Mesenchymal stem cell (in vitro differentiated cells and primary cell): ENCODE measurements around the gene IQSEC2.

Experiments
- DNase-seq: peaks from one replicate; pipeline ENCODE4 v3.0.0-alpha.2; 2013
- H2AFZ ChIP-seq: one replicate; pipeline ENCODE4 v1.6.1; 2013; ENCODE audit warnings: low read depth, mild to moderate bottlenecking, control low read depth, inconsistent platforms, low read length, moderate library complexity
- H2AK5ac ChIP-seq: 2 replicates; pipeline ENCODE4 v1.6.1; 2013; ENCODE audit warnings: low read length, moderate library complexity, mild to moderate bottlenecking, inconsistent platforms; ENCODE audit not compliant: severe bottlenecking
- H2BK120ac ChIP-seq: one replicate; pipeline ENCODE4 v1.6.1; 2013; ENCODE audit warnings: low read depth, mild to moderate bottlenecking, inconsistent platforms, low read length, moderate library complexity
- H2BK12ac ChIP-seq, 2 experiments: one replicate each; pipeline ENCODE4 v1.6.1; 2013; ENCODE audit warnings: inconsistent platforms in 2 of 2, low read length in 2 of 2, mild to moderate bottlenecking in 2 of 2, moderate library complexity in 2 of 2, control low read depth in 1 of 2
- H2BK15ac ChIP-seq: one replicate; pipeline ENCODE4 v1.6.1; 2013; ENCODE audit warnings: mild to moderate bottlenecking, low read depth, inconsistent platforms; ENCODE audit not compliant: poor library complexity, severe bottlenecking
- H2BK5ac ChIP-seq: 2 replicates; pipeline ENCODE4 v1.6.1; 2013; ENCODE audit warnings: low read depth, mild to moderate bottlenecking, low read length, control low read depth, inconsistent platforms; ENCODE audit not compliant: poor library complexity, severe bottlenecking
- H3K14ac ChIP-seq, 2 experiments: one replicate each; pipeline ENCODE4 v1.6.1; 2013; ENCODE audit warnings: inconsistent platforms in 2 of 2, low read length in 2 of 2, control low read depth in 1 of 2, mild to moderate bottlenecking in 1 of 2, moderate library complexity in 1 of 2
- H3K18ac ChIP-seq, 2 experiments: one replicate each; pipeline ENCODE4 v1.6.1; 2013; ENCODE audit warnings: inconsistent platforms in 2 of 2, low read length in 2 of 2, control low read depth in 1 of 2, low read depth in 1 of 2, mild to moderate bottlenecking in 1 of 2
- H3K23ac ChIP-seq, 2 experiments: one replicate each; pipeline ENCODE4 v1.6.1; 2013; ENCODE audit warnings: inconsistent platforms in 2 of 2, low read length in 2 of 2, mild to moderate bottlenecking in 2 of 2, moderate library complexity in 2 of 2, control low read depth in 1 of 2
- H3K27ac ChIP-seq: 2 replicates; pipeline ENCODE4 v1.5.1; 2013; ENCODE audit warnings: mild to moderate bottlenecking, moderate library complexity, low read length, control low read depth, inconsistent platforms; ENCODE audit not compliant: poor library complexity, severe bottlenecking
- H3K27me3 ChIP-seq, 2 experiments: 2 replicates each; pipeline versions ENCODE4 v1.6.1 to v1.7.0; 2013; ENCODE audit warnings: low read length in 2 of 2, mild to moderate bottlenecking in 2 of 2, moderate library complexity in 2 of 2, control low read depth in 1 of 2, inconsistent platforms in 1 of 2; ENCODE audit not compliant: control insufficient read depth in 1 of 2, insufficient read depth in 1 of 2
- H3K36me3 ChIP-seq, 2 experiments: 2 replicates each; pipeline versions ENCODE4 v1.6.1 to v1.7.0; 2013; ENCODE audit warnings: low read length in 2 of 2, control low read depth in 1 of 2, inconsistent platforms in 1 of 2, low read depth in 1 of 2, mild to moderate bottlenecking in 1 of 2; ENCODE audit not compliant: insufficient read depth in 2 of 2, control insufficient read depth in 1 of 2
- H3K4ac ChIP-seq, 2 experiments: one replicate each; pipeline ENCODE4 v1.6.1; 2013; ENCODE audit warnings: inconsistent platforms in 2 of 2, low read length in 2 of 2, mild to moderate bottlenecking in 2 of 2, moderate library complexity in 2 of 2, control low read depth in 1 of 2, low read depth in 1 of 2
- H3K4me1 ChIP-seq: 2 replicates; pipeline ENCODE4 v1.6.1; 2013; ENCODE audit warnings: low read depth, low read length, control low read depth; ENCODE audit not compliant: control insufficient read depth, insufficient read depth
- H3K4me2 ChIP-seq: 2 replicates; pipeline ENCODE4 v1.6.1; 2013; ENCODE audit warnings: low read length, mild to moderate bottlenecking, inconsistent platforms; ENCODE audit not compliant: poor library complexity, severe bottlenecking
- H3K4me3 ChIP-seq, 2 experiments: 2 replicates each; pipeline versions ENCODE4 v1.5.1 to v1.7.0; 2013; ENCODE audit warnings: low read length in 2 of 2, mild to moderate bottlenecking in 2 of 2, control low read depth in 1 of 2, low read depth in 1 of 2; ENCODE audit not compliant: insufficient read depth in 1 of 2
- H3K79me1 ChIP-seq: replicated peaks from 2 replicates; pipeline ENCODE4 v1.6.1; 2013; ENCODE audit warnings: mild to moderate bottlenecking, control low read depth, low read length, inconsistent platforms; ENCODE audit not compliant: poor library complexity, severe bottlenecking
- H3K9ac ChIP-seq: 2 replicates; pipeline ENCODE4 v1.7.0; 2013; ENCODE audit warnings: mild to moderate bottlenecking, low read length, moderate library complexity
- H3K9me3 ChIP-seq: 2 replicates; pipeline ENCODE4 v1.7.0; 2013; ENCODE audit warnings: mild to moderate bottlenecking, low read length; ENCODE audit not compliant: control insufficient read depth
- H4K8ac ChIP-seq: one replicate; pipeline ENCODE4 v1.6.1; 2013; ENCODE audit warnings: inconsistent platforms, mild to moderate bottlenecking, low read length, moderate library complexity
- H4K91ac ChIP-seq: one replicate; pipeline ENCODE4 v1.6.1; 2013; ENCODE audit warnings: mild to moderate bottlenecking, low read length, inconsistent platforms
- WGBS: methylation state at CpG from one replicate; pipeline ENCODE4 v1.1.7; 2013; ENCODE audit warnings: mixed read lengths; 5-methylcytosine and 5-hydroxymethylcytosine counted together

IQSEC2 gene

DNA sequence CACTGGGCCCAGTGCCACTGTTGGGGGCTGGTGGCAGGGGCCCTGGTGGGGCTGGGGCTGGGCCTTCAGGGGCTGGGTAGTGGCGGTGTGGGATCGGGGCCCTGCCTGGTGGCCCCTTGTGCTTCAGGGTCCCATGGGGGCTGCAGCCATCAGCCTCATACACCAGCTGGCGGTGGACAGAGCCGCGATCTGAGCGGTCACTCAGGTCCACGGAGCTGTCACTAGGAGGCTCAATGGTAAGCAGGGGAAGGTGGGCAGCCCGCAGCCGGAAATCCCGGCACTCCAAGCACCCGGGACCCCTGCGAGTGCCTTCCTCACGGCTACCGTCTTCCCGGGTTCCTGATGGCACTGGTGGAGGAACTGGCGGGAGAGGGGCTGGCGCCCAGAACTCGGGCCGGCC is 30.8 kb downstream of the IQSEC2 start:
- no peak overlapping the region for H2BK120ac ChIP-seq
- H3K14ac ChIP-seq: no peak overlapping the region
- peaks cover 28 to 47% of the 10 kb centered on the region in 2 experiments for H3K36me3 ChIP-seq
- H2AFZ ChIP-seq: no peak overlapping the region
- no peak overlapping the region for H3K27ac ChIP-seq
- H3K4ac ChIP-seq: no peak overlapping the region
- peaks cover 0 to 54% of the 10 kb centered on the region in 2 experiments for H3K27me3 ChIP-seq
- H3K18ac ChIP-seq: no peak overlapping the region
- H2BK12ac ChIP-seq: no peak overlapping the region
- H2AK5ac ChIP-seq: no peak overlapping the region
- H3K9ac ChIP-seq: no peak overlapping the region
- H3K23ac ChIP-seq: no peak overlapping the region
- no peak overlapping the region for H2BK5ac ChIP-seq
- H3K4me1 ChIP-seq: peaks cover under 1% of the 10 kb centered on the region
- H3K9me3 ChIP-seq: no peaks in the 10 kb centered on the region
- H3K4me3 ChIP-seq: no peak overlapping the region
- H3K79me1 ChIP-seq: no peaks in the 10 kb centered on the region
- H2BK15ac ChIP-seq: no peak overlapping the region
- no peak overlapping the region for H4K8ac ChIP-seq
- no peak for DNase-seq
- H3K4me2 ChIP-seq: no peak overlapping the region
- WGBS: 98% methylated on average over 17 of the region's 19 CpGs
- H4K91ac ChIP-seq: no peak overlapping the region

DNA sequence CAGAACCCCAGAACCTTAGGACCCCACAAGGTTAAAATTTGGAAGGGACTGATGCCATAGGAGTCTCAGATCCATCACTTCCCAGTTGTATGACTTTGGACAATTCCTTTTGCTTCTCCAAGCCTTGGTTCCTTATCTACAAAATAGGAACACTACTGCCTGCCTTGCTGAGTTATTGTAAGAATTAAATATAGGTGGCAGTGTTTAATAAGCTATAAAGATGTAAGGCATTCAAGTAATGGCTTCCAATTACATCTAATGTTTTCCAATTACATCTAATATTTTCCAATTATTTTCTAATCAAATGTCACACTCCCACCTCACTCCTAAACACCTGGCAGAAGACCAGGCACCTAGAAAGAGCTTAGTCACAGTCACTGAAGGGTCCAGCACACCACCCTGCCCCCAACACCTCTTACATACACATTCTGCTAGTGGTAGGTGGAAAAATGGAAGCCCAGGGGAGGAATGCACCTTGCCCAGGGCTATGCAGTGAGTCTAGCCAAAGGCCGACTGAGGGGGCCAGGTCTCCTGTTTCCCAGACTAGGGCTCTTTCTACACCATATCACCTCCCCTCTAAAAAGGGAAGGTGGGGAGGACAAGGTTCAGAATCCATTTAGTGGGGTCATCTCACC is 31.9 kb downstream of the IQSEC2 start:
- DNase-seq: no peak
- no CpG with 5 or more reads among the region's 1 CpG for WGBS

DNA sequence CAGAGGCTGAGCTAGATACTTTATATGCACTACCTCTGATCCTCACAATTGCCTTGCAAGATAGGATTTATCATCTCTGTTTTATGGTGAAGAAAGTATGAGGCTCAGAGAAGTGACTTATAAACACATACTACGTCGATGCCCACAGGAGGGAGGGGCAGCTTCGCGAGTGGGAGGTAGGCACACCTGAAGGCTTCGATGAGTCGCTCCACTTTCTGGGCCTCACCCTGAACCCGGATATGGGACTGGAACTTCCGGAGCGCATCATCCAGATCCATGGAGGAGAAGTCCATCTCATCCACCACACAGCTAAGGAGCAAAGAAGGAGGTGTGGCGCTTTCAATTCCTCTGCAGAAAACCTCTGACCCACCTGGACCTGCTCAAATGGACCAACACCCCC is 33.5 kb downstream of the IQSEC2 start:
- Histone ChIP-seq H3K14ac (no peak overlapping the region), H2BK120ac (no peak overlapping the region), H3K27me3 (peaks cover 0 to 35% of the 10 kb centered on the region in 2 experiments), H4K91ac (no peak overlapping the region), H2BK5ac (no peak overlapping the region), H3K4me3 (no peak overlapping the region), H3K4me1 (no peaks in the 10 kb centered on the region), H2AFZ (no peak overlapping the region), H3K4ac (no peak overlapping the region), H2BK12ac (no peak overlapping the region), H3K23ac (no peak overlapping the region), H2BK15ac (no peak overlapping the region), H3K36me3 (peaks cover 28 to 35% of the 10 kb centered on the region in 2 experiments), H3K27ac (no peak overlapping the region), H3K4me2 (no peak overlapping the region), H3K9me3 (no peaks in the 10 kb centered on the region), H2AK5ac (no peak overlapping the region), H4K8ac (no peak overlapping the region), H3K9ac (no peak overlapping the region), H3K18ac (no peak overlapping the region), H3K79me1 (no peaks in the 10 kb centered on the region)
- over 99% methylated on average over 10 of the region's 10 CpGs for WGBS
- DNase-seq: no peak

More for the DNA sequence above, 31.9 kb downstream of the IQSEC2 start:
- Histone ChIP-seq H3K23ac (no peak overlapping the region), H3K9me3 (no peaks in the 10 kb centered on the region), H2BK15ac (no peak overlapping the region), H3K79me1 (no peaks in the 10 kb centered on the region), H2BK120ac (no peak overlapping the region), H3K4ac (no peak overlapping the region), H2BK12ac (no peak overlapping the region), H3K4me3 (no peak overlapping the region), H3K4me2 (no peak overlapping the region), H3K18ac (no peak overlapping the region), H3K14ac (no peak overlapping the region), H3K4me1 (no peaks in the 10 kb centered on the region), H4K8ac (no peak overlapping the region), H2AK5ac (no peak overlapping the region), H3K9ac (no peak overlapping the region), H4K91ac (no peak overlapping the region), H3K27ac (no peak overlapping the region), H2AFZ (no peak overlapping the region), H3K27me3 (peaks cover 0 to 43% of the 10 kb centered on the region in 2 experiments), H2BK5ac (no peak overlapping the region), H3K36me3 (peaks cover 25 to 45% of the 10 kb centered on the region in 2 experiments)

DNA sequence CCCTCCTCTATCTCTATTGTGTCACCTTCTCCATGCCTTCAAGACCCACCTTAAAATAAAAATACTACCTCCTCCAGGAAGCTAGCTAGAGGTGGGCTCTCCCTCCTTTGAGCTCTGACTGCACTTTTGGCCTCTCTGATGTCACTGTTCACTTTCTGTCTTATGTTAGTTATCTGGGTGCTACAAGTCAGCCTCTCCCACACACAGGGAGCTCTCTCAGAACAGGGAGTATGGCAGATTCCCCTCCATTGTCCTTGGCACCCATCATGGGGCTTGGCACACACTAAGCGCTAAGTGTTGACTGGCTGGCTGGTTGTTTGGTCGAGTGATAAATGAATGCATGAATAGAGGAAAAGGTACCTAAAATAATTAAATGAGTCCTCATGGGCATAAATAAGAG is 35.2 kb downstream of the IQSEC2 start:
- H2BK120ac ChIP-seq: no peak overlapping the region
- peaks cover 0 to 30% of the 10 kb centered on the region in 2 experiments for H3K27me3 ChIP-seq
- no peak overlapping the region for H3K4me2 ChIP-seq
- H4K8ac ChIP-seq: no peak overlapping the region
- H3K14ac ChIP-seq: no peak overlapping the region
- 83% methylated on average over 2 of the region's 2 CpGs for WGBS
- no peak overlapping the region for H3K23ac ChIP-seq
- H3K4ac ChIP-seq: no peak overlapping the region
- no peak overlapping the region for H2AK5ac ChIP-seq
- no peak overlapping the region for H2BK5ac ChIP-seq
- H3K4me1 ChIP-seq: peaks cover 3% of the 10 kb centered on the region
- no peak overlapping the region for H3K9ac ChIP-seq
- peaks cover 37 to 41% of the 10 kb centered on the region in 2 experiments for H3K36me3 ChIP-seq
- H2AFZ ChIP-seq: no peak overlapping the region
- no peak overlapping the region for H4K91ac ChIP-seq
- no peak overlapping the region for H2BK12ac ChIP-seq
- H3K4me3 ChIP-seq: no peak overlapping the region
- DNase-seq: no peak
- no peaks in the 10 kb centered on the region for H3K9me3 ChIP-seq
- no peak overlapping the region for H3K27ac ChIP-seq
- H3K18ac ChIP-seq: no peak overlapping the region
- no peak overlapping the region for H2BK15ac ChIP-seq
- H3K79me1 ChIP-seq: no peaks in the 10 kb centered on the region
